ENCODE results near the gene ARL13B.
"Not testable (repeated sequence)": the region's sequence is repeated elsewhere in the genome, so short reads cannot be mapped to it uniquely, and the experiment has no call there.

The ARL13B gene

DNA sequence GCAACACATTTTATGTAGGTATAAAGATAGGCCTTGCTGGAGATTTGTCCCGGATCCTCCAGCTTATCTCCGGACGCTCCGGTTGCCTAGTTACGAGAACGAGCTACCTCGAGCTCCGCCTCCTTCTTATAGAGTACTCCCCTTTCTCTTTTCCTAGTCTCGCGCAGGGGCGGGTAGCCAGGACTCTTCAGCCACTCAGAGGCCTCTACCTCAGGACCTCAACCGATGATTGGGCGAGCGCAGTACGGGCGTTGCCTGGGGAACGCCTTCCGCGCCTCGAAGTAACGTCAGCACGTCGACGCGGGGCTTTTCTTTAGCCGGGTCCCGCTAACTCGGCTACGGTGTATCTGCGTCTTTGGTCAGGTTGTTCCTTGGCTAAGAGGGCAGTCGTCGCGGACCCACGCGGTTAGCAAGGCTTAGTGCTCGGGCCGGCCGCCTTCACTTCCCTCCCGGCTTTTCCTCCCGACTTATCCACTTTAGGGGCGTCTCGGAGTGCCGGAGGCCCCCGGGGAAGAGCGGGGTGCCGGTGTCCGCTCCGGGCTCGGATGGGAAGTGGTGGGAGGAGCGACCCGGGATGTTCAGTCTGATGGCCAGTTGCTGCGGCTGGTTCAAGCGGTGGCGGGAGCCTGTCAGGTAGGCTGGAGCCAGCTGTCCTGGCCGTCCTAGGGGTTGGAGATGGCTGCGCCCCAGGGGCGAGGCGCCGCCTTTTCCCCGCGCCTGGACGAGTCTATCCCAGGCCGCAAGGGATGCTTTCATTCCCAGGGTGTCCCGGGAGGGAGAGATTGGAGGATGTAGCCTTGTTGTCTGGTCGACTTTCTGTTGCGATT lies at the start of gene ARL13B:
TSS of gene ARL13B (plus strand) at position 306 of the 827 bp plus-strand sequence. CDS start at position 575, 269 bp downstream.
- no peaks in the 10 kb centered on the region for H3K36me3 ChIP-seq
- H3K4me3 ChIP-seq (ENCODE audit: low read depth in 1 of 2, low read length in 1 of 2) = peak within 1 kb of the TSS; percentile 69 to 89
- H3K27ac ChIP-seq = peak within 1 kb of the TSS; percentile 91
- TF ChIP-seq, protein P1, sequence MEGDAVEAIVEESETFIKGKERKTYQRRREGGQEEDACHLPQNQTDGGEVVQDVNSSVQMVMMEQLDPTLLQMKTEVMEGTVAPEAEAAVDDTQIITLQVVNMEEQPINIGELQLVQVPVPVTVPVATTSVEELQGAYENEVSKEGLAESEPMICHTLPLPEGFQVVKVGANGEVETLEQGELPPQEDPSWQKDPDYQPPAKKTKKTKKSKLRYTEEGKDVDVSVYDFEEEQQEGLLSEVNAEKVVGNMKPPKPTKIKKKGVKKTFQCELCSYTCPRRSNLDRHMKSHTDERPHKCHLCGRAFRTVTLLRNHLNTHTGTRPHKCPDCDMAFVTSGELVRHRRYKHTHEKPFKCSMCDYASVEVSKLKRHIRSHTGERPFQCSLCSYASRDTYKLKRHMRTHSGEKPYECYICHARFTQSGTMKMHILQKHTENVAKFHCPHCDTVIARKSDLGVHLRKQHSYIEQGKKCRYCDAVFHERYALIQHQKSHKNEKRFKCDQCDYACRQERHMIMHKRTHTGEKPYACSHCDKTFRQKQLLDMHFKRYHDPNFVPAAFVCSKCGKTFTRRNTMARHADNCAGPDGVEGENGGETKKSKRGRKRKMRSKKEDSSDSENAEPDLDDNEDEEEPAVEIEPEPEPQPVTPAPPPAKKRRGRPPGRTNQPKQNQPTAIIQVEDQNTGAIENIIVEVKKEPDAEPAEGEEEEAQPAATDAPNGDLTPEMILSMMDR (IDR thresholded peaks at IDR 0.05) = no peak
- peaks cover 10 to 11% of the 10 kb centered on the region in 2 experiments for H3K4me1 ChIP-seq (ENCODE audit: control insufficient read depth in 1 of 2, insufficient read depth in 1 of 2, low read depth in 1 of 2, low read length in 1 of 2)
- H3K27me3 ChIP-seq = peaks cover 7% of the 10 kb centered on the region
- H3K9me3 ChIP-seq = no peaks in the 10 kb centered on the region

DNA sequence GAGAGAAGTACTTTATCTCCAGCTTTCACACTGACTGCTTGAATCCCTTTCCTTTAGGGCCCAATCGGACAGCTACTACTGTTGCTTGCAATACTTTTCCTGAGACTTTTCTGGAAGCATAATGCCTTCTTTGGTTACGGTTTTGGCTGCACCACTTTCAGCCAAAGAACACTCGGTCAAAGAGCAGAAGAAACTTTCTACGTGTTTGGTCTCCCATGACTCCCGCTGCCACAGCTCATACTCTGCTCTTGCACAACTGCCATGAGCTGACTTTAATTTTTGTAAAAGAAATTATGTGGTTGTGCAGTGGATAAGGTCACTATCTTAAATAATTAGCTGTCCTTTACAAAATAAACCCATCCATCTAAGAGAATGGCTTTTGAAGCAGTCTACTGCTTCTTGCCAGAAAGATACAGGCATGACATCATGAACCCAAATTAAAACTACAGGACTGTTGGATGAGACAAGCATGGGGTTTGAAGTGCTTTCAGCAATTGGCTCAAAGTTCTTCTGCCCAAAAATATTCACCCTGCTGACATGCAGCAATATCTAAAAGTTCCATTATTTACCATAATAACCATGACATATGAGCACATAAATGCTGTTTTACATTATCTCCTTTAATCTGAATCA lies 48.2 kb upstream of the ARL13B start:
- H3K36me3 ChIP-seq = no peaks in the 10 kb centered on the region
- TF ChIP-seq, protein P1 (IDR thresholded peaks at IDR 0.05) = no peak
- H3K27ac ChIP-seq = no peak overlapping the region
- no peak overlapping the region for H3K4me3 ChIP-seq (ENCODE audit: low read depth in 1 of 2, low read length in 1 of 2)
- H3K27me3 ChIP-seq = no peaks in the 10 kb centered on the region
- H3K9me3 ChIP-seq = no peaks in the 10 kb centered on the region
- H3K4me1 ChIP-seq (ENCODE audit: control insufficient read depth in 1 of 2, insufficient read depth in 1 of 2, low read depth in 1 of 2, low read length in 1 of 2) = no peaks in the 10 kb centered on the region

DNA sequence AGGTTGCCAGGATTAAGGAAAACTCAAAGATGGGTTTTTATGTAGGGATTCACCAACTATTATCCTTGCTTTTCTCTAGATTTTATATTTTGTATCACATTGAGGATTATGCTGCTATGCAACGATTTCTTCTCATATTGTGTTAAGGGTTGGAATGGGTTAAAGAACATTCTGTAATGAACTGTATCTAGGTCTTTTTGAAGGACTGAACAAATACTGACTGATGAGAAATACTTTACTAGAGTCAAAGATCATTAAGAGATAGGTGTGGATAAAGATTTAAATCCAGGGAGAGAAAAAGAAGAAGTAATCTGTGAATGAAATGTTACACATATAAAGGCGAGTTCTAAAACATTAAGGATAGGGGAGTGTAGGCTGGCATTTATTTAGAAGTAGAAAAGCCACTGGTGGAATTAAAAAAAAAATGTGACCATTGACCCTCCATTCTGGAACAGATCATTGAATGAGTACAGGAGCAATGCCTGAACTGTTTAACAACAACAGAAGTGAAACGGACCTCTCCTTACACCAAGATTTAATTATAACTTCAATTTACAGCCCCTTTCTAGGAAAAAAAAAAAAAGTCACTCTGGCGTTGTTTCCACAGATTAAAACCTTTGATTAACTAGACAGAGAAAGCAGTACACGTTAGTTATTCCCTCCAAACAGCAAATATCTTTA lies 45.4 kb upstream of the ARL13B start:
- H3K27me3 ChIP-seq = no peaks in the 10 kb centered on the region
- H3K36me3 ChIP-seq = no peaks in the 10 kb centered on the region
- TF ChIP-seq, protein P1 (IDR thresholded peaks at IDR 0.05) = no peak
- no peaks in the 10 kb centered on the region for H3K4me1 ChIP-seq (ENCODE audit: control insufficient read depth in 1 of 2, insufficient read depth in 1 of 2, low read depth in 1 of 2, low read length in 1 of 2)
- no peak overlapping the region for H3K4me3 ChIP-seq (ENCODE audit: low read depth in 1 of 2, low read length in 1 of 2)
- H3K27ac ChIP-seq = no peak overlapping the region
- H3K9me3 ChIP-seq = no peaks in the 10 kb centered on the region

DNA sequence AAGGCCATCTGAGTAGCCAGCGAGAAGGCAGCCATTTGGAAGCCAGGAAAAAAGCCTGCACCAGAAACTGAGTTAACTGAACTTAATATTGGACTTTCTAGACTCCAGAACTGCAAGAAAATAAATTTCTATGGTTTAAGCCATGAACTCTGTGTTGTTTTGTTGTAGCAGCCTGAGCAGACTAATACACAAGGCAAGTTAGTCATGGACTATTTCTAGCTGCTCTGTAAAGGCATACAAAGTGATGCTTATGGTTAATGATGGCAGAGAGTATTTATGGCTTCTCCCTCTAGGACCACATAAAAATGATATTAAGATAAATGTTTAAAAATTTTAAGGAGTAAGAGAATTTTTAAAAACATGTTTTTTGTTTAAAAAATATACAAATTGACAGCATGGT lies 43.4 kb upstream of the ARL13B start:
- H3K4me3 ChIP-seq (ENCODE audit: low read depth in 1 of 2, low read length in 1 of 2) = no peak overlapping the region
- TF ChIP-seq, protein P1 (IDR thresholded peaks at IDR 0.05) = no peak
- H3K36me3 ChIP-seq = no peaks in the 10 kb centered on the region
- no peak overlapping the region for H3K27ac ChIP-seq
- H3K4me1 ChIP-seq (ENCODE audit: control insufficient read depth in 1 of 2, insufficient read depth in 1 of 2, low read depth in 1 of 2, low read length in 1 of 2) = no peaks in the 10 kb centered on the region
- H3K9me3 ChIP-seq = no peaks in the 10 kb centered on the region
- H3K27me3 ChIP-seq = no peaks in the 10 kb centered on the region

DNA sequence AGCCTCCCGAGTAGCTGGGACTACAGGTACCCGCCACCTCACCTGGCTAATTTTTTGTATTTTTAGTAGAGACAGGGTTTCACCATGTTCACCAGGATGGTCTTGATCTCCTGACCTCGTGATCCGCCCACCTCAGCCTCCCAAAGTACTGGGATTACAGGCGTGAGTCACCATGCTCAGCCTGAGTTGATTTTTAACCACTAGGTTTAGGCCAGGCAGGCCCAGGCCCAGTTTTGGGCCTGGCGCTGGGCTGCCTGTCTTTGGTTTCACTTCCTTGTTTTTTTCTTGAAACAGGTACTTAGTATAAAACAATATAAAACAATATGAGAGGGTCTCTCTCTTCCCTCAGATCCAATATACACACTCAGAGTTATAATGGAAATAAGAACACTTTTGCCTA lies 42.5 kb upstream of the ARL13B start:
- H3K27me3 ChIP-seq; H3K4me1 ChIP-seq (ENCODE audit: control insufficient read depth in 1 of 2, insufficient read depth in 1 of 2, low read depth in 1 of 2, low read length in 1 of 2); H3K4me3 ChIP-seq (ENCODE audit: low read depth in 1 of 2, low read length in 1 of 2); H3K36me3 ChIP-seq; H3K9me3 ChIP-seq; H3K27ac ChIP-seq: not testable (repeated sequence)

DNA sequence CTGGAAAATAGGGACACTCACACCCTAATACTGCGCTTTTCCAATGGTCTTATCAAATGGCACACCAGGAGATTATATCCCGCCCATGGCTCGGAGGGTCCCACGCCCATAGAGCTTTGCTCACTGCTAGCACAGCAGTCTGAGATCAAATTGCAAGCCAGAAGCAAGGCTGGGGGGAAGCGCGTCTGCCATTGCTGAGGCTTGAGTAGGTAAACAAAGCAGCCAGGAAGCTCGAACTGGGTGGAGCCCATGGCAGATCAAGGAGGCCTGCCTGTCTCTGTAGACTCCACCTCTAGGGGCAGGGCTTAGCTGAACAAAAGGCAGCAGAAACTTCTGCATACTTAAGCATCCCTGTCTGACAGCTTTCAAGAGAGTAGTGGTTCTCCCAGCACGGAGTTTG lies 30.0 kb upstream of the ARL13B start:
- H3K27ac ChIP-seq; H3K4me3 ChIP-seq (ENCODE audit: low read depth in 1 of 2, low read length in 1 of 2): not testable (repeated sequence)

More for the DNA sequence above, 30.0 kb upstream of the ARL13B start:
- not testable (repeated sequence) for H3K36me3 ChIP-seq; H3K4me1 ChIP-seq (ENCODE audit: control insufficient read depth in 1 of 2, insufficient read depth in 1 of 2, low read depth in 1 of 2, low read length in 1 of 2); H3K27me3 ChIP-seq; H3K9me3 ChIP-seq

Data from neutrophil (primary cell).